GM21526 (cell line): Measurements from ENCODE around the gene EIF4G3.
"Not testable (repeated sequence)": the region's sequence is repeated elsewhere in the genome, so short reads cannot be mapped to it uniquely, and the experiment has no call there.

ENCODE experiments used
- ATAC-seq: cut with Tn5 transposase; IDR thresholded peaks from one replicate; pipeline ENCODE4 v1.9.1; 2021; ENCODE audit warnings: moderate library complexity; ENCODE audit not compliant: unreplicated experiment, low FRiP score

EIF4G3 gene

GRCh38 chr1:21042929-21043605, 133.6 kb downstream of the EIF4G3 start:
- ATAC-seq: no peak

GRCh38 chr1:21041541-21041940, 135.2 kb downstream of the EIF4G3 start:
- ATAC-seq: no peak

GRCh38 chr1:21037091-21037490, 139.6 kb downstream of the EIF4G3 start:
- no peak for ATAC-seq

- ATAC-seq: no peak
Measured at GRCh38 chr1:21035794-21036193, 140.9 kb downstream of the EIF4G3 start.

DNA sequence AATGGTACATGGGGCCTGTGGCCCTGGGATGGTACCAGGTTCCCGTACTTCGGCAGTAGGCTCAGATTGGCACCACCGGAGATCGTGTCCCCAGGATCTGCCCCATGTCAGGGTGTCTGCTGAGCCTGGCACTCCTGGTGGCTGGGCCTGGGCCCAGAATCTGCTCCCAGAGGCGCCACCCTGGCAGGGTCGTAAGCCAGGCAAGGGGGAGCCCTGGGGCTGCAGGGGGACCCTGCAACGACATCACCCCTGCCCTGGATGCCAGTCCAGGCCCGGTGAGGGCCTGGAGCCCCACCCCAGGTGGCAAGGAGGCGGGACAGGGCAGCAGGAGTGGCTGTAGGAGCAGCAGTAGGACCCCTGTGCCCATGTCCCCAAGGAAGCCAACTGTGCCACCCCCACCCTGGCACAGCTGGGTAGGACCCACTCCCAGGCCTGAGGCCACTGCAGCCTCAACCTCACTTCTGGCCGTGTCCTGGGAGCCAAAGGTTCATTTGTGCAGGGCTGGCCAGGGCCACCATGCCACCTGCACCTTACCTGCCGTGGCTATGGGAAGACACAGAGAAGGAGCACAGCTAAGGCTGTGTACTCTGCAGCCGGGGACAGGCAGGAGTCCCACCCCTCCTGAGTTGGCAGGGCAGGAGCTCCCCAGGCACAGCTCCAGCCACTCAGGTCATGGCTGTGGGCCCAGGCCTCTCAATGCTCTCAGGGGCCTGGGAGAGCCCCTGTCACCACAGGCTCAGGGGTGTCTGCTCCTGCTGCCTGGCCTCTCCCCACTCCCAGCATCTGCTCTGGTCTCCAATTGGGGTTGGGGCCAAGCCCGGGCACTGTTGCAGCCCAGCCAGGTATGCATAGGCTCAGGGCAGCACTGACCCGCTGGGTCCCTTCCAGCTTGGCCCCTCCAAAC, 141.7 kb downstream of the EIF4G3 start:
- ATAC-seq: no peak

DNA sequence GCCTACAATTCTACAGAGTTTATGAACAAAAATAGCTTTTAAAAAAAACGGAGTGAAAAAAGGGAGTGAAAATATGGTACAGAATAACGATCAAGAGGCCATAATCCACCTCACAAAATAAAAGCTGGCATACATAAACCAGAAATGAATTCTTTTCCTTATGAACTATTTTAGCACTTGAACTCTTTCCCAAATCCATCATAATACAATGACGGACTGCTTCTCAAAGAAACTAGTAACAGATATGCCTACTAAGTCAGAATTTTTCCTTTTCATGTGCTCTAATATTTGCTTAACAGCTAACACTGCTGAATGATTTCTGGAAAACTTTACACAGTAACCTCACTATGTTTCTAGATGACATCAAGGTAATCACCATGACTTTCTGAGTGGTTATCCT, 144.0 kb downstream of the EIF4G3 start:
- no peak for ATAC-seq

DNA sequence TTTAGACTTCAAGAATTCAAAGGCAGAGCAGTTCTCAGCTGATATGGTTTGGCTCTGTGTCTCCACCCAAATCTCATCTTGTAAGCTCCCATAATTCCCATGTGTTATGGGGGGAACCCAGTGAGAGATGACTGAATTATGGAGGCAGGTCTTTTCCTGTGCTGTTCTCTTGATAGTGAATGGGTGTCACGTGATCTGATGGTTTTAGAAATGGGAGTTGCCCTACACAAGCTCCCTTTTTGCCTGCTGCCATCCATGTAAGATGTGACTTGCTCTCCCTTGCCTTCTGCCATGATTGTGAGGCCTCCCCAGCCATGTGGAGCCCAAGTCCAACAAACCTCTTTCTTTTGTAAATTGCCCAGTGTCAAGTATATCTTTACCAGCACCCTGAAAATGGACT, 146.5 kb downstream of the EIF4G3 start:
- ATAC-seq: no peak

GRCh38 chr1:21028520-21029145, 148.1 kb downstream of the EIF4G3 start:
- ATAC-seq: no peak

DNA sequence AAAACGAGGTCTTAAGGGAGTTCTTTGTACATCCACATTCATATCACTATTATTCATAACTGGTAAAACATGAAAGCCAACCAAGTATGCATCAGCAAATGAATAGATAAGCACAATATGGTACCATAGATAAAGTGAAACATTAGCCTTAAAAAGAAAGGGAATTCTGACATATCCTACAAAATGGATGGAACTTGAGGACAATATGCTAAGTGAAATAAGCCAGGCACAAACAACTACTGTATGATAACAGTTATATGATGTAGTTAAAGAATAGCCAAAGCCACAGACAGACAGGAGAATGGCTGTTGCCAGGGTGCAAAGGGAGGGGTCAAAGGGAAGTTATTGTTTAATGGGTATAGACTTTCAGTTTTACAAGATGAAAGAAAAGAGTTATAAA, 148.9 kb downstream of the EIF4G3 start:
- ATAC-seq: no peak

- no peak for ATAC-seq
Measured at GRCh38 chr1:21024918-21025317, 151.8 kb downstream of the EIF4G3 start.

DNA sequence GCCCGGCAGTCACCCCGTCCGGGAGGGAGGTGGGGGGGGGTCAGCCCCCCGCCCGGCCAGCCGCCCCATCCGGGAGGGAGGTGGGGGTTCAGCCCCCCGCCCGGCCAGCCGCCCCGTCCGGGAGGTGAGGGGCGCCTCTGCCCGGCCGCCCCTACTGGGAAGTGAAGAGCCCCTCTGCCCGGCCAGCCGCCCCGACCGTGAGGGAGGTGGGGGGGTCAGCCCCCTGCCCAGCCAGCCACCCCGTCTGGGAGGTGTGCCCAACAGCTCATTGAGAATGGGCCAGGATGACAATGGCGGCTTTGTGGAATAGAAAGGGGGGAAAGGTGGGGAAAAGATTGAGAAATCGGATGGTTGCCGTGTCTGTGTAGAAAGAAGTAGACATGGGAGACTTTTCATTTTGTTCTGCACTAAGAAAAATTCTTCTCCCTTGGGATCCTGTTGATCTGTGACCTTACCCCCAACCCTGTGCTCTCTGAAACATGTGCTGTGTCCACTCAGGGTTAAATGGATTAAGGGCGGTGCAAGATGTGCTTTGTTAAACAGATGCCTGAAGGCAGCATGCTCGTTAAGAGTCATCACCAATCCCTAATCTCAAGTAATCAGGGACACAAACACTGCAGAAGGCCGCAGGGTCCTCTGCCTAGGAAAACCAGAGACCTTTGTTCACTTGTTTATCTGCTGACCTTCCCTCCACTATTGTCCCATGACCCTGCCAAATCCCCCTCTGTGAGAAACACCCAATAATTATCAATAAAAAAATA, 152.4 kb downstream of the EIF4G3 start:
- ATAC-seq: not testable (repeated sequence)

DNA sequence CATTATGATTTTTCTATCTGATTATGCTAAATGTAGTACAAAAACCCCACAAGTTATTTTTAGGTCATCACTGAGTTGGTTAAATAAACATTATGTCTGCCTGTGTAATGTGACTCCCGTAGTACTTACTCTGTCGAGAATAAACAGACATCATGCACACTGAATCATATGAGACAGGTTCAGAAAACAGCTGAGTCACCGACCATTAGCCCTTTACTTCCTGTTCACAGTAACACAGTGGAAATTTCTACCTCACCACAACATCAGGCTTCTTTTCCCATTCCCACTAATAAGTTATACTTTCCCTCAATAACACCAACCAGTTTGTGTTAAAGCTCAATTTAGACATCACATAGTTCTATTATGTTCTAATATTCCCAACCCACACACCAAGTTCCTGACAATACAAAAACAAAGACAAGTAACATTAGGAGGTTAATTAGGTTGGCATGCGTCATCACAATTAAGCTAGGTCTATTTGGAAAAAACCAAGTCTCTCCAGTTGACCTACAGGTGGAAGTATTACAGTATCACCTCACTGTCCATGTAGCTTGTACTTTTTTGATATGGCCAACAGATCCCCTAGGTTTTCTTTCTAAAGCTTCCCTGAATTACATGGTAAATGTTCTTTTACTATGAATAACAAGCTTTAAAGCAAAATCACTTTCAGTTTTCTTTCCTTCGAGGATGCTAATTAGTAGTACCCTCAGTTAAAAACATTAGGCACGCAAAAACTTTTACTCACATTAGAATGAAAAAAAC, 154.2 kb downstream of the EIF4G3 start:
- peak; percentile 68 for ATAC-seq

GRCh38 chr1:21021311-21021710, 155.4 kb downstream of the EIF4G3 start:
- ATAC-seq: no peak

DNA sequence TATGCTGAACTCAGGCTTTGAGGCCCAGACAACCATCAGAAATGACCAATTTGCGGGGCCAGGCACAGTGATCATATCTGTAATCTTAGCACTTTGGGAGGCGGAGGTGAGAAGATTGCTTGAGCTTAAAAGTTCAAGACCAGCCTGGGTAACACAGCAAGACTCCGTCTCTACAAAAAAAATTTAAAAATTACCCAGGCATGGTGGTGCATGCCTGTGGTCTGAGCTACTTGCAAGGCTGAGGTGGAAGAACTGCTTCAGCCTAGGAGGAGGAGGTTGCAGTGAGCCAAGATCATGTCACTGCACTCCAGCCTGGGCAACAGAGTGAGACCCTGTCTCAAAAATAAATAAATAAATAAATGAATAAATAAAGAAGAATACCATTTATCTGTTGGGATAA, 156.5 kb downstream of the EIF4G3 start:
- ATAC-seq: no peak

DNA sequence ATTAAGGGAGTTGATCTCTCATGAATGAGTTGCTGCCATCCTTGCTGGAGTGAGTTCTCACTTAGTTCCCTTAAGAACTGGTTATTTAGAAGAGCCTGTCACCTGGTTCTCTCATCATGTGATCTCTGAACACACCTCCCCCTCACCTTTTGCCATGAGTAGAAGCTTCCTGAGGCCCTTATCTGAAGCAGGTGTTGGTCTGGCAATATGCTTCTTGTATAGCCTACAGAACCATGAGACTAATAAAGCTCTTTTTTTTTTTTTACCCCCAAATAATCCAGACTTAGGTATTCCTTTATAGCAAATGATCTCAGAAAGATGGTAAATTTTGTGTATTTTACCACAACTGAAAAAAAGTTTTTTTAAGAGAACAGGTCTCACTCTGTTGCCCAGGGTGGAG, 158.0 kb downstream of the EIF4G3 start:
- no peak for ATAC-seq

DNA sequence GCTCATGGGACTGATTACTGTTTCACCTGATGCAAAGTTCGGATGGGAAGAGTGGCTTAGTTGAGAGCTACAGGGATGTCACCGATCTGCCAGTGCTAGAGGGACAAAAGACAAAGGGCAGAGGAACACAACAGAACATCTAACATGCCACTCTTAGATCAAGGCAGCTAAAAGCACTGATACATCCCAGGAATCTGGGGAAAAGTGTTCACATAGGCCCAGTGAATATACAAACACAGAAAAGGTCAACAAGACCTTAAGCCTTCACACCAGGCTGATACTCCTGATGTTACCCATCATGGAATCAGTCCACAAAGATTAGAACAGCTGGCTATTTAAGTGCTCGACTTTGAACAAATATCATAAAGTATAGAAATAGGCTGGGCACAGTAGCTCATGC, 163.2 kb downstream of the EIF4G3 start:
- no peak for ATAC-seq

GRCh38 chr1:21012937-21013336, 163.8 kb downstream of the EIF4G3 start:
- ATAC-seq: no peak

DNA sequence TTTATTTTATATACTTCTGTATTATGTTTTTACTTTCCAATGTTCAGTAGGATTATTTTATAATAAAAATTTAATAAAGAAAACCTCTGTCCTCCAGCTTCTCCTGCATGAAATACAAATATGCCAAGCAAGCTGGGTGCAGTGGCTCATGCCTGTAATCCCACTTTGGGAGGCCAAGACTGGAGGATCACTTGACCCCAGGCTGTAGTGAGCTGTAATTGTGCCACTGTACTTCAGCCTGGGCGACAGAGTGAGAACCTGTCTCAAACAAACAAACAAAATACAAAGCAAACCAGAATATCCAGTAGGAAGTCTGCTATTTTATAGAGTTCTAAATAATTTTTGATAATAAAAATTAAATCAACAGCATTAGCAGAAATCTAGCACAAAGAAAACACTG, 168.8 kb downstream of the EIF4G3 start:
- ATAC-seq: no peak

DNA sequence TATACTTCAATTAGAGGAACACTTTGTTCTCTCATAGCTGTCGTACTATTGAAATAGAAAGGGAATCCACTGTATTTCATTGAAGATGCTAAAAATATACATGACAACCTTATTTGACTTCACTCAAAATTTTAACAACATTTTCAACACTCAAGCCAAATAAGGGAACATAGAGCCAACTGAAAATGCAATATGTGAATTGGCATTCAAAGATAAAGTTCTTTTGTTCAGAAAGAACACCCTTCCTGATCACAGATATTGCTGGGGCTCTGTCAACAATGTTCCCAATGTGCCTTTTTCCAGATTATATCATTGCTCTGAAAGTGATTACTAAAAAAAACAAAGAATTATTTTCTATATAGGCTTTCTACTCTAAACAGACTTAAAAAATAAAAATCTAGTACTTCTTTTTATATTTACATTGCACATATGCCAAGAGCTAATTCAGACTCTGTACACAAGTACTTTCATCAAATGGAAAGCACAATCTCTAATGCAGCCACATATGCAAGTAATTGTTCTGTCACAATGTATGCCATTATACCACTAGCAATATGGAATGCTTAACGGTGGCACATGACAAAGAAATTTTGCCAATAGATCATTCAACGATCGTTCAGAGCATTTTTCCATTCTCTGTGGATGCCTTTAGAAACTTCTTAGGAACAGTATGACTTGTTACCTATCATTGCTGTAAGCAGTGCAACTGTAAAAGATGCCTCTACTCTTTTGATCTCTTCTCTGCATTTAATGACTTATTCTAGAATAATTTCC, 171.0 kb downstream of the EIF4G3 start:
- ATAC-seq: no peak
